GM18508 (cell line): ENCODE results near the gene RBM24.

ENCODE experiments used
- ATAC-seq: cut with Tn5 transposase; IDR thresholded peaks from one replicate; pipeline ENCODE4 v1.9.1; 2021; ENCODE audit warnings: moderate number of reproducible peaks; ENCODE audit not compliant: insufficient read depth, unreplicated experiment

Gene RBM24

DNA sequence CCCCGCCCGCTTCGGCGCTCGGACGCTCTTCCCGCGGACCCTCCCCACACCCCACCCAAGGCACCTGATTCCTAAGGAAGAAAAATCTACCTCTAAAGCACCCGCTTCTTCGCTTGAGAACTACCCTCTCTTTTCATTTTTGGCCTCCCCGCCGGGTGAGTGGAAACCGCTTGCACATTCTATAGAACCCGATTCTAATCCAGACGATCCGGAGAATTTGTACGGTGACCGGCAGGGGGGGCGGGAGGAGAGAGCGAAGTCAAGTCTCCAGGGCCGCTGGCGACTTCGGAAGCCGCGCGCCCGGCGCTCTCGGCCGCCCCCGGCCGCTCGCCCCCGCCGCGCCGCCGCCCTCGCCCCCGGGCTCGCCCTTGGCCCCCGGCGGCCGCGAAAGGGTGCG is at the start of gene RBM24:
Gene RBM24, plus strand, starts transcription at position 262 of the 397 bp plus-strand sequence. CDS start 221 bp downstream, outside the sequence.
- ATAC-seq: no peak

DNA sequence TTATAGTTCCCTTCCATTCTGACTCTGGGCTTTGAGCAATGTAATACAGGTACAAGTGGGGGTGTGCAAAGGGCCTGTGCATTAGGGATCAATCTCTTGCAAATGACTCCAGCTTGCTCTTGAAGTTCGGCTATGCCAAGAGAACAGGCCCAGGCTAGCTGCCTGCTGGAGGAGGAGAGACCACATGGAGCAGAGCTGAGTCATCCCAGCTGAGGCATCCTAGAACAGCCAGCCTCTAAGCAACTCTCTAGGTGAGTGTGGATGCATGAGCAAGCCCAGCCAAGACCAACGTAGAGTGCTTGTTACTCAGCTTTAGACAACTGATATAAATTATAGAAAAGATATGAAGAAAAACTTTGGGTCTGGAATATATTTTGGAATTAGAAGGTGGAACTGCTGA is 47.6 kb upstream of the RBM24 start:
- ATAC-seq: no peak

DNA sequence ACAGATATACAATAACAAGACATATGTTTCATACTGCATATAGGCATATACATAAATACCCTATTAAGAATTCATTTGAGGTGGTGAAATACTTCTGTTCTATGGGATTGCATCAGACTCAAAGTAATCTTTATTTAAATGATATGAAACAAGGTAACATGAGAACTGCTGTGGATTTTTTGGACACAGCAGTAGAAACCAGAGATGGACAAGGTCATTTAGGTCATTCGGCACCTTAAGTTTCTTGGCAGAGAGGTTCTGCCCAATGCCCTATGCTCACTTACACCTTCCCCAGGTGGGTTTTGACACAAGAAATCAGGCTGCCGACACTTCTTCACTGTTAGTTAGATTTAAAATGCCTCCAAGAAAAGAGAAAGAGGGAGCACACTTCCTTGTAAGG is 43.9 kb upstream of the RBM24 start:
- ATAC-seq: no peak

DNA sequence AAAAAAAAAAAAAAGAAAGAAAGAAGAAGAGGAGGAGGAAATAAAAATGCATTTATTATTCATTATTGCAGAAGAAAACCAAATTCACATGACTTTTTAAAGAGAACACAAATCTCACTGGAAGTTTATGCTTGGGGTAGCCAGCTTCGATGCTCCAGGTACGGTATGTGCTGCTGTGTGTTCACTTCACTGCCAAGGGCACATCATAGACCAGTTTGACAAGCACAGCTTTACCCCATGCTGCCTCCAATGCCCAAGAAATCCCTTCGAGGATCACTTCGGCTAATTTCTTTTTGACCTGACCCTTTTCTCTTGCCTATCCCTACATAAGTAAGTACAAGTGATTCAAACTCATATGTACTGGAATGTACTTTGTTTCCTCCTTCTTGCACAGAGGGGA is 41.9 kb upstream of the RBM24 start:
- no peak for ATAC-seq

DNA sequence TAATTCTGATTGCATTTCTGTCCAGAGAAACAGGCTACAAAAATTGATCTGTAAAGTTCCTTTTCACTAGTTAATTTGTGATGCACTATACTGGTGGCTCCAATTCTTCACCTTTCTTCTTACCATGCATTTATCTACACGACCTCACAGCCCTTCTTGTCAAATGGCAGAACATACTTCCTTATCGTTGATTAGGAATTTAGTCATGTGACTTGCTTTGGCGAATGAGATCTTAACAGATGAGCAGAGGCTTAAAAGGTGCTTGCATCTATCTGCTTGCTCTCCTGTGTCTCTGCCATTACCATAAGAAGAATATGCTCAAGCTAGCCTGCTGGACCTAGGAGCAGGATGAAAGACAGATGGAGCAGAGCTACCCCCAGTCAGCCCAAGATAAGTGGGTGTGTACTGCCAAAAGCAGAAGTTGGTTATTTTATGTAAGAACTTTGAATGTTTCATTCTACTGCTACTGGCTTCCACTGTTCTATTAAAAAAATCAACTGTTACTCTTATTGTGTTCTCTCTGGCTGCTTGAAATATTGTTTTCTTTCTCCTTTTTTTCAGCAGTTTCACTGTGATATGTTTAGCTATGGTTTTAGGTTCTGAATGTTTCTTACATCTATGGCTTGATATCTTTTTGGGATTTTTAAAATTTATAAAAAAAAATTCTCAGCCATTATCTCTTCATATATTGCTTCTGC is 40.2 kb upstream of the RBM24 start:
- ATAC-seq: no peak

DNA sequence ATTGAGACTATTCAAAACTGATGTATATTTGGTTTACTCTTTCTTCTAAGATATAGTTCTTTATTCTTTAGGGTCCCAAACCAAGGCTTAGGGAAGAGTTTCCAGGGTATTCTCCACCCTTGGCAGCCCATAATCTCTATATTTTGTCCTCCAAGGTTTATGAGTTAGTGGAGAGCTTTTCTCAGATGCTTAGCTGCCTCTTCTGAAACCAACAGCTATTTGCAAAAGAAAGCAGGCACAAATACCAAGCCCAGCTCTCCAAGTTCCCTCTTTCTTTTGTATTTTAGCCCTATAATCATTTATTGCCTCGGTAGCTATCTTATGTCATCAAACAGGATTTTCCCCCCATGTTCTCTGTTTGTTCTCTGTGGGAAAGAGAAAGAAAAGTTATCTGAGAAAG is 39.1 kb upstream of the RBM24 start:
- ATAC-seq: no peak

DNA sequence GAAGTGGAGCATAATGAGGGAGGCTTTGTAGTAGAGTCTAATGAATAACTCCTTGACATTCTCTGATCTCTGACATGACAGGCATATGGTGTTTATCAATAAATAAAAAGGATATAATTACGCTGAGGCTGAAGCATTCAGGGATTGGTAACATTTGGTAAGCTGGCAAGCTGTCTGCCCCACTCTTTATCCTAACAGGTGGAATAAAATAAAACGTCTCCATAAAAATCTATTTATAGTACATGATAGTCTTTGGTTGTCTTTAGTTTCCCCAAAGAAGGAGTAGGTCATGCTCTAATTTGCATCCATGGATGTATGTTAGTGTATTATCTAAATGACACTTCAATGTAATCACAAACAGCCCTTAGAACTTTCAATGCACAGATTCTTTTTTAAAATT is 30.9 kb upstream of the RBM24 start:
- no peak for ATAC-seq

DNA sequence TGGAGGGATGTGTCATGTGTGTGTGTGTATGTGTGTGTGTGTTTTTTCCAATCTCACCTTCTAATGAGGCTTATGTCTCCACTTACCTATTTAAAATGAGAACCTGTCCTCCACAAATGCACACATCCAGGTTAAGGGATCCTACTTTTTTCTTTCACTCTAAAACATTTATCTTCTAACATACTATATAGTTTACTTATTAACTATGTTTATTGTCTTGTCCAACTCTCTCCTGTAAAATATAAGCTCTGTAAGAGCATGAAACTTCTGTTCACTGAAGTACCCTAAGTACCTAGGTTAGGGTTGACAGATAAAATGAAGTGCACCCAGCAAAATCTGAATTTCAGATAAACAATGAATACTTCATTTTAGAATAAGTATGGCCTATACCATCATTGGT is 29.2 kb upstream of the RBM24 start:
- ATAC-seq: no peak

DNA sequence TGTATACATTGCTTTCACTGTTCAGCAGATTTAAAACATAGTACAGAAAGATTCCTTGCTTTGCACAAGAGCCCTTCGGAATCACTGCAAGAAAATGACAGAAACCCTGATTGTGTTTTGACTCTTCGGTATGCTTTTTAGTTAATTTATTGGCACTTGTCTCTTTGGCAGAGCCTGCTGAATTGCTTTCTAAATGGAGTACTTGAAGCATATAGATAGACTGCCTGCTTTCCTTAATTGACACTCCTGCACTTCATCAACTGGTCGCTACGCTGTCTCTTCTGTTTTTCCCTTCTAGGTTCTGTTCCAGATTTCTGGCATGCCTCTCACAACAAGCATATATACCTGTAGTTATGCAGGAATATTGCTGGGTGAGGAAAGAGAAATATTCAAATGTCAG is 22.4 kb upstream of the RBM24 start:
- no peak for ATAC-seq

DNA sequence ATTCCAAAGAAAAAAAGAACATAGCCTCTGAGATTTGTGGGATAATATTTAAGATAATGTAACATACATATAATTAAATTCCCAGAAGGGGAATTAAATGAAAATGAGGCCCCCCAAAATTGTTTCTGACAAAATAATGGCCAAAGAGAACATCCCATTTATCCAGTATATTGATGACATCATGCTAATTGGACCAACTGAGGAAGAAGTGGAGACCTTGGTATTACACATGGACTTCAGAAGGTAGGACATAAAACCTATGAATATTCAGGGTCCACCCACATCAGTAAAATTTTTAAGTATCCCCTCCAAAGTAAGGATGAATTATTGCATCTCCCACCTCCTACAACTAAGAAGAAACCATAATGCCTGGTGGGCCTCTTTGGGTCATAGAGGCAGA is 15.6 kb upstream of the RBM24 start:
- no peak for ATAC-seq

DNA sequence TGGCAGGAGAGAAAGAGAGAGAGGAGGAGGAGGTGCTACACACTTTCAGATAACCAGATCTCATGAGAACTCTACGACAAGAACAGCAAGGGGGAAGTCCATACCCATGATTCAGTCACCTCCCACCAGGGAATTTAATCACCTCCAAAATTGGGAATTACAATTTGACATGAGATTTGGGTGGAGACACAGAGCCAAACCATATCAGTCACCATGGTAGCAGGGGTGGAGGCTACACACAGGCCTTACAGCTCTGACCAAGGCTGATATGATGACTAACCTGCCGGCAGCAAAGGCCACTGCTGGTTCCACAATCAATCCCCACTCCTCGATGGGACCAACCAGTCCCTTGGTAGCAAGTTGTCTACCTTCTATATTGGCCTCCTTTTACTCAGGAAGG is 13.6 kb upstream of the RBM24 start:
- no peak for ATAC-seq

DNA sequence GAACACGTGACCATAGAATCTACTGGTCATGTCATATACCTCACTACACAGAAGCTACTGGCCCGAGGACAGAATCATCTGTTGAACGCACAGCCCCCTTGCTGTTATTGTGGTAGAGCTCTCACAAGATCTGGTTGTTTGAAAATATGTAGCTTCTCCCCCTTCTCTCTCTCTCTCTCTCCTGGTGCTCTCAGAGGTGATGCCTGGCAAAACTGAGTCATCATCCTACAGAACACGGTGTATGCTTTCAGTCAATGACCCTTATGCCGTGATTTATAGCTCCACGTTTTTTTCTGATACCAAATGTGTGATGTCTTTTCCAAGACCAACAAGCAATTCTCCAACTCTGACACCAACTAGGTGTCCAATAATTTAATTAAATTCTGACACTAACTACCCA is 13.0 kb upstream of the RBM24 start:
- no peak for ATAC-seq

DNA sequence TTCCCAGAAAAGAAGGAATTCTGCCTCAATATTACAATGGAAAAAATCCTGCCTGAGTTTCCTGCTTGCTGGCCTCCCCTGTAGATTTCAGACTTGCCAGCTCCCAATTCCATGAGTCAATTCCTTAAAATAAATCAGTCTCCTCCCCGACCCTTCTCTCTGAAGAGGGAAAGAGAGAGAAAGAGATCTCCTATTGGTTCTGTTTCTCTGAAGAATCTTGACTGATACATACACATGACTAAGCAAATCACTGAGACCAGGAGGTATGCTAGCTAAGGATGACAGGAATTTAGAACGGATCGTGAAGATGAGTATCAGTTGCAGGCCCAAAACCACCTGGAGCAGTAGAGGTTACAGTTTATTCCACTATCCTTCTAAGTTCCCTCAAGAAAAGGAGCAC is 11.3 kb upstream of the RBM24 start:
- no peak for ATAC-seq

DNA sequence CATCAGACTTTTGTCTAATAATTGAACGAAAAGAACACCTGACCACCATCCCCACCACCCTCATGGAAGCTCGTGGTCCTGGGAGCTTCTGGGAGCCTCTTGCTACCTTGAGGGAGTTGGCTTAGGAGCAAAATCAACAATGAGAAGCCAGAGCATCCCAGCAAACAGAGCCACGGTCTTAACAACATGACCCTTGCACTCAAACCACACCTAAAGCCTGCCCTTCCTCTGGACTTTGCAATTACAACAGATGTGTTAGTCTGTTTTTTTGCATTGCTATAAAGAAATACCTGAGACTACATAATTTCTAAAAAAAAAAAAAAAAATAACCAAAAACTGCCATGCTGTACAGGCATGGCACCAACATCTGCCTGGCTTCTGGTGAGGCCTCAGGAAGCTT is 9.5 kb upstream of the RBM24 start:
- no peak for ATAC-seq

DNA sequence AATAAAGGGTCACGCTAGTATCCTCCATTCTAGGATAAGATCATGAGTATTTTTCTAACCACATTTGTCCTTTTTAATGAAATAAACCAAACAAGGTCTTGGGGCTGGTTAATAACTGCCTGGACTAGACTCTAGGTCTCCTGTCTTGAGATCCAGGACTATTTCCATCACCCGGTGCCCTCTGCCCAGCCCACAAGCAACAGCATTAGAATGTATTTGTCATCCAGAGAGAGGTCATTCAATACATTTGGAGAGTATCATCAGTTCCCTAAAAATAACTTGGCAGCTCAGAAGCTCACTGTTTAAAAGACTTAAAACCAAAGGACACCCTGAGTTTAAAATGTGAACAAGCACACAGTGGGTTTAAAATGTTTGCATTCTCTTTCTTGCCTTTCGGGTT is 4.4 kb upstream of the RBM24 start:
- ATAC-seq: no peak

DNA sequence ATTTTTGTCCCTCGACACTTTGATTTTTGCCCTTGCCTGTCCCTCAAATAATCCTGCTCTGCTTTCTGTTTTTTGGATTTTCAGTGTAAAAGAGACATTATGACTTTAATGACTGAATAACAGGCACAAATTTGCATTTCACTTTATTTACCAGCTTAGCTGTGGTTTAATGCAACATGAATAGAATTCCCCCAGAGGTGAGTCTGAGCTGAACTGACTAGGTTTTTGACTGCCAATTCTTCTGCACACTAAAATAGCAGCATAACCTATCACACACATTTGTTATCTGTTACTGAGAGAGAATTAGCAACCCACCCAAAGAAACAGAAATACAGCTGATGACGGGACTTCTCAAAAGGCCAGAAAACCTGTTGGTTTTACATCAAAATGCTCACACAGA is 3.9 kb upstream of the RBM24 start:
- ATAC-seq: no peak

DNA sequence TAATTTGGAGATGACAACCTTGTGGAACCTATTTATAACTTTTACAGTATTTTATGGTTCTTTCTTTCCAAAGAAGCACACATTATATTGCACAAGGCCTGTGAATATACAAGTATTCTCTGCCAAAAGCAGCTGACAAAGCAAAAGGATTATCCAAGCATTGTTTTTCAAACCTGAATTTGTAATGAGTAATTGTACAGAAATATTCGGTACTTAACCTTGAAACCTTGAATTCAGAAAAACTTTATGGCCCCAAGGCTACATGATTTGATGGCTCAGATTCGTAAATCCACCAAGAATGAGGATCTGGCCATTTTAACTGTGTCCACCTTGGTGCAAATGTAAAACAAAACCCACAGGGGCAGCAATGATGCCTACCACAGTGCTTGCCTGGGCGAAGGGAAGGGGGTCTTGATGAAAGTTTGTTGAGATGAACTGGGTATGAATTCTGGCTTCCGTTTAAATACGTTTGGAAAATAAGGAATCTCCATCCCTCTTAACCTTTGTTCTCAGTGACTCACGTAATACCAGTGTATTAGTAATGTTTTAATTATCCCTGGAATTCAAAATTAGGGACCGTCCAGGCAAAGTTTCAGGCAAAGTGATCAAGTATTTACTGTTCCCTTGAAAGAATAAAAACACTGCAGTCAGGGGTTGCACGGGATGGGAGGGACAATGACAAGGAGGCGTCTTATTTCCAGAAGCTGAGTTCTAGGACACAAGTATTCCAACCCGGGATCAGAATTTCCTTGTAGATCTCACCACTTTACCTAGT is 2.7 kb upstream of the RBM24 start:
- no peak for ATAC-seq

DNA sequence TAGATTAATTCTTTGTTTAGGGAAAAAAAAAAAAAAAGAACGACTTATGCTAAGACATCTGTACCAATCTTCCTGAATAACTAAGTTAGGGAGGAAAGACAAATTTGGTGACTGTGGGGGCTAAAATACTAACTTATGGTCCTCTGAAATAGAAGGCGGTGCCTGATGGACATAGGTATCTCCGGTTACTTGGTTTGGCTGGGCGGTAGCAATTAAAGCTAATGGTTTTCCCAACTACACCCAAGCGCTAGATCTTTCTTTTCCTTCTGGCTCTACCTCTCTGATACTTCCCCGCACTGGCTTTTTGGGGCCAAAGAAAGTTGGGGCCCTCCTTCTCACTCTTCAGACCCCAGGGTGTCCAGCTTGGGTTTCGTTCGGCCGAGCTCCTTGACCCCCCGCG is 1.0 kb upstream of the RBM24 start:
- ATAC-seq: no peak

DNA sequence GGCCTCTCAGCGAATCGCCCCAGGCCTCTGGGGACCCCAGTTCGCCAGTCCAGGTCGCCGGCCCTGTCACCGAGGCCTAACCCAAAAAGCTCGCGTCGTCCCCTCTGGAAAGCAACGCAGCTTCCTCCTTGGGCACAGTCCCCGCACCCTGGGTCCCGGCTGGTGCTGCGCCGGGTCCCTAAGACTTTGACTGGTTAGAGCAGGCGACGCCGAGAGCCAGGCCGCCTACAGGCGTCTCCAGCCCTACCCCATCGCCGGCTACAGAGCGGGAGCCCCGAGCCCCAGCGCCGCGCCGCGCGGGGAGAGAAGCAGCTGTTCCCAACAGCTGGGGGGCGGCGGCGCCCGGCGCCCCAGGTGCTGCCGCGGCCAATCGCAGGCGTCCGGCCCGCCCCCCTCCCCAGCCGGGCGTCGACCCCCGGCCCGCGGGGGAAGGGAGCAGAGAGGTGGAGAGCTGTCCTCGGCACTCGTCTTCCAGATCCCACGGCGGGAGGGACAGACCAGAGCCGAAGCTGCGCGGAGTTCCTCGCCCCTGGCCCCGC is 540 bp upstream of the RBM24 start:
- no peak for ATAC-seq

DNA sequence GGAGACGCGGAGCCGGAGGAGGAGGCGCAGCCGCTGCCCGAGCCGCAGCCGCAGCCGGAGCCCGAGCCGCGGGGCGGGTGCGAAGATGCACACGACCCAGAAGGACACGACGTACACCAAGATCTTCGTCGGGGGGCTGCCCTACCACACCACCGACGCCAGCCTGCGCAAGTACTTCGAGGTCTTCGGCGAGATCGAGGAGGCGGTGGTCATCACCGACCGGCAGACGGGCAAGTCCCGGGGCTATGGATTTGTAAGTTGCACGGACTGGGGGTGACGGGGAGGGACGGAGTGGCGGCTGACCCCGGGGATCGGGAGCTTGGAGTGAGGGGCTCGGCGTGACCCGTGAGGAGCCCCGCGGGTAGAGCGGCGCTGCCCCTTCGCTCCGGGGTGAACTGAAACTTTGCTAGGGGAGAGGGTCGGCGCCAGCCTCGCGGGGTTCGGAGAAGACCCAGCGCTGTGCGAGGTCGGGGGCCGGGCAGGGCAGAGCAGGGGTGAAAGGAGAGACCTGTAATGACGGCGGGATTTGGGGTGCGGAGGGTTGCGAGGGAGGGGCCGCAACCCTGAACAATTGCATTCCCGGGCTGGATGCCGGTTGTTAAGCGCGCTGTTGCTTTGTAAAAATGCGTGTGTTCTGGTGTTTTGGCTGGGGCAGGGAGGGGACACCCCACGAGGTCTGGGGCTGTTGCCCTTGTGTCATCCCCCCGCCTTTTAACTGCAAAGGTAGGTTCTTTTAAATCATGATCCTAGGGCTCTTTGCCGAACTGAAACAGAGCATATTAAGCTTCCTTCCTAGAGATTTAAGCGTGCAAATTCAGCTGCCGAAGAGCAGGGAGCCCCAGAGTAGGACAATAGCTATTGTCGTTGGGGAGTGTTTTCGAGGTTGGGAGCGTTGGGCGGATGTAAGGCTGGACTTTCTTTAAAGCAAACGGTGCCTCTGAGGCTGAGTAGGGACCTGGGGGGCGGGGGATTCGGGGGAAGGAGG is 628 bp downstream of the RBM24 start:
- no peak for ATAC-seq

DNA sequence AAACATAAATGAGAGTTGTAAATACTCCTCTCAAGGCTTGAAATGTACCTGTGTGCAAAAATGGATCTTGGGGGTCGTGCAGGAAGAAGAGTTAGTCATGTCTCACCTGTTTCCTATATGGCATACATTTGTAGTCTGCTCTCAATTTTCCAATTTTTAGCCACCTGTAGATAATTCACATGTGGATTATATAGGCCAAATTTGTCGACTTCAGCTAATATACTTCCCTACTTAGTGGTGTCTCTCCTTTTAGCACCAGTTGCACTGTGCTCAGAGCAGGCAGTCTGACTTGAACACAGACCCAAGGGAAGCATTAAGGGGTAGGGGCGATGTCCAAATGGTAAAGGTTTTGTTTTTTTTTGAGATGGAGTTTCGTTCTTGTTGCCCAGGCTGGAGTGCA is 1.9 kb downstream of the RBM24 start:
- no peak for ATAC-seq
